ENCODE measurements around the gene RBM25.

- TF ChIP-seq GATA3 (IDR thresholded peaks at IDR 0.05; ENCODE audit: low read depth, low read length) (no peak), GATA2 (IDR thresholded peaks at IDR 0.05; ENCODE audit: low read depth, low read length) (no peak)
Measured at GRCh38 chr14:73124180-73124894, 66.0 kb downstream of the RBM25 start.

All from SH-SY5Y (cell line).